A172 (cell line): ENCODE results near the gene MAT2A. TPM values are rescaled to one million over a fixed set of nuclear protein-coding genes. Genes with fewer than 3 reads are reported as not detected.
"Not testable (repeated sequence)": the region's sequence is repeated elsewhere in the genome, so short reads cannot be mapped to it uniquely, and the experiment has no call there.

Source experiments
- DNase-seq: peaks from one replicate; pipeline ENCODE4 v3.0.0-alpha.2; 2015; ENCODE audit warnings: low spot score
- total RNA-seq: library from RNA; depleted of rRNA; stranded (reverse); fragments of >200 nt; shearing (Covaris generic); gene quantifications from 2 replicates; pipeline ENCODE4 v1.2.3, GENCODE V29; 2014

The MAT2A gene
- total RNA-seq, 1 experiment from 2014 or later, result 94.6 TPM

DNA sequence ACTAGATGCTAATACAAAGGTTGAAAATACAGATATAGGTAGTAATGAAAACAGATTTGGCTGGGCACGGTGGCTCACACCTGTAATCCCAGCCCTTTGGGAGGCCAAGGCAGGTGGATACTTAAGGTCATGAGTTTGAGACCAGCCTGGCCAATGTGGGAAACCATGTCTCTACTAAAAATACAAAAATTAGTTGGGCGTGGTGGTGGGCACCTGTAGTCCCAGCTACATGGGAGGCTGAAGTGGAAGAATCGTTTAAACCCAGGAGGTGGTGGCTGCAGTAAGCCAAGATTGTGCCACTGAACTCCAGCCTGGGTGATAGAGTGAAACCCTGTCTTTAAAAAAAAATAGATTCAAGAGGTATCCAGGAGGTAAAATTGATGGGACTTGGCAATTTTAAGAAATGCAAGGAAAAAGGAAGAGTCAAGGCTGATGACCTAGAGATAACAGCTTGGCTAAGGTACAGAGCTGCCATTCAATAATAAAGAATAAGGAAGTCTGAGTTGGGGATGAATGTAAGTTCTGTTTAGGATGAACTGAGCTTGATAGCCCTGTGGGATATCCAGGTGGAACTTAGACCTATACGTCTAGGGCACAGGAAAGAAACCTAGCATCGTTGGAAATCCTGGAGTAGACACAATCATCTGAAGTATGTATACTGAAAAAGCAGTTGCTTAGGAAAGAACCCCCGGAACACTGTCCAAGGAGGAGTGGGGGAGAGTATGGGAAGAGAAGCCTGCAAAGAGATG, 9.1 kb downstream of the MAT2A start:
- no peak for DNase-seq

DNA sequence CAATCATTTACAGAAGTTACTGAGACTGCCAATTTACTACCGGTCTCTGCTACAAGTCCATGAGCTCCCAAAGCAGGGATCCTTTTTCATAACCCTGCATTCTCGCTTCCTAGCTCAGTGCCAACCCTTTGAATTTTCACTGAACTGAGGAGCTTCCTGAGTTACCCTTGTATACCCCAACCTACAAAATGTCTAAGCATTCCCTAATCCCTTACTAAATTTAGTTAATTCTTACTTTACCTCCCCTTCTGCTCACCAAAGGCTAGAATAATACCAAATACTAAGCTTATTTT, 9.6 kb downstream of the MAT2A start:
- no peak for DNase-seq

DNA sequence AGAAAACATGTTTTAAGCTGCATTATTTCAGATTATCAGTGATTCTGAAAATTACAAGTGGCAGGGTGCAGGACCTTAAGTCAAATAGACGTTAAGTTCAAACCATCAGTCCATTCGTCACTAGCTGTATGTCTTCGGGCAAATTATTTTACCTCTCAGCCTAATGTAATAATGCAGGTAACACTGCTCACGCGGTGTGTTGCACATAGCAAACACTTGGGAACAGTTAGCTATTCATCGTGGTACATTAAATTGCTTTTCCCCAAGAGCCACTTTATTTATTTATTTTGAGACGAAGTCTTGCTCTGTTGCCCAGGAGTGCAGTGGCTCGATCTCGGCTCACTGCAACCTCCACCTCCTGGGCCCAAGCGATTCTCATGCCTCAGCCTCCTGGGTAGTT, 10.1 kb downstream of the MAT2A start:
- no peak for DNase-seq

DNA sequence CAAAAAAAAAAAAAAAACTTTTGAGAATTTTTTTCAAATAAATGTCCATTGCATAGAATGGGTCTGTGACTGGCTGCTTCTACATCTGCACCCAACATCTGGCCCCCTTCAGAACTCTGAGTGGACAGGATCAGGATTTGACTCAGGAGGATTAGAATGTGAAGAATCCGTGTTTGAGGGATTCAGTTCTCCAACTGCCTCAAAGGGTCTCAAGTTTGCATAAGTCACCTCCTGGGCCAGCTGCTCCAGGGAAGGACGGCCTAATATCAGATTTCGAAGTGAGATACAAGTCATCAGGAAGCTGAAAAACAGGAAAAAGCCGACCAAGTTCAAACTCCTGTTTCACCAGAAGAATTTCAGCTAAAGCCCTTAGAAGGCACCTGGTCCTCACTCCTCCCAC, 10.9 kb downstream of the MAT2A start:
- peak; percentile 72 for DNase-seq

DNA sequence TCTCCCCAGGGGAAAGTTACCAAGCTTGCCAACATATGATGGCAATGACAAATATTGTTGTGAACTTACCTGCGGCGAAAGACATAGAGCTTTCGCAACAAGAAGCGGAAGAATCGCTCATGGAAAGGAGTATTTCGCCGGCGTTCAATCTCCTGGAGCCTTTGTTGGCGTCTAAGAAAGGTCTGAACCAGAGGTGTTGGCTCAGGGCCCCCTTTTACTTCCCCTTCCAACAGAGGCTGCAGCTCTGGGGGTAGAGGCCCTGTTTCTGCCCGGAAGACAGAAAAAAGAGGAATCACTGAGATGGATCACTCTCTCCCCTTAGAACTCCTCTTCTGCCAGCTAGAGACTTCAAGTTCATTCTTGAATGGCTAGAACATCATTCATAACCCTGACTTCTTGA, 11.5 kb downstream of the MAT2A start:
- DNase-seq, result no peak

DNA sequence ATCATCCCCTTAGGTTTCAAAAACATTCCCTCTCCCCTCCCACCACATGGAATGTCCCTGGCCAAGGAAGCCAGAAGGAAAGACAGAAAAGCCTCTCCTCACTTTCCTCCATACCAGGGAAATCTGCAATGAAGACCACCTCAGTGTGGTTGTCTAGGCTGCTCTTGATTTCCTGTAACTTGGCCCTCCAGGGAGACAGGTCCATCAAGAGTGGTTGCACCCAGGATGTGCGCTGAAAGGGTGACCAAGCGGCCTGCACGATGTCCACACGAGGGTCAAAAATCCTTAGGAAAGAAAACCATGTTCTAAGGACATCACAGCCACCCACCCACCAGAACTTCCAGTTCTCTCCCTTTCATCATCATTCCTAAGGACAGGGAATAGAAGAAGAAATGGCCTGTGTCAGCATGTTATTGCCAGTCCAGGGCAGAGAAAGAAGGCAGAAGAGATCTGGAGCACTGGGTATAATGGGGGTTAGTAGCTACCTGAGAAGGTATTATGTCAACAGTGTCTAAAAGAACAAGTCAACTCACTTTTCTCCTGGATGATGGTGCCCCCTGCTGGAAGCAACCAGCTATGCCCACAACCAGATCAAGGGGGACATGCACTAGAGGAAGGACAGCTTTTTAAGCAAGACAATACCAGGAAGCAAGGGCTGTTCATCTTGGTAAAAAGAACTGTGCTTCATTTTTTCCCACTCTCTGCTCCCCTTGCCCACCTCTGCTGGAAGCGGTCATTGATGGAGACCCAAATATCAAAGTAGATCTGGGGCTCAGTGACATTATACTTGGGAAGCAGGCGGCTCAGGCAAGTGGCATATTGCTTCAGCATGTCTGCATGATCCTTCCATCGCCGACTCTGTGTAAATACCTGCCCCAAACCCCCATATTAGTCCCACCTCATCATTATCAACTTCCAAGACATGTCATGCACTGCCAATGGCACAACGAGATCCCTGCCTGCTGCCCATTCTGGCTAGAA, 13.0 kb downstream of the MAT2A start:
- DNase-seq, result peak; percentile 83

DNA sequence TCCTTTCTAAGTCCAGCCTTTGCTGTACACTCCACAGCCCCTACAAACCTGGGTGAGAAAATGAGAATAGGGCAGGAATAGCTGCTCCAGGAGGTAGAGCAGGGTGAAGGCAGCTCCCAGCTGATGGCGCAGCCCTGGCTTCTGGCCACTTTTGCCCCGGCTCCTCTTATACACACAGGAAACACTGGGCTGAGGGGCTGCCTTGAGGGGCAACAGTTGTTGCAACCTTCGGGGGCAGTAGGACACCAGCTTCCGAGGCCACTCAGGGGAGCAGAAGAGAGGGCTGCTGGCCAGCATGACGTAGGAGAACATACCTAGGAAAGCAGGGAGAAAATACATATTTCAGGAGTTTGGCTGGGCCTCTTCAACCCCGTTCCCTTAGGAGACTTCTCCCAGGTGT, 14.2 kb downstream of the MAT2A start:
- no peak for DNase-seq

DNA sequence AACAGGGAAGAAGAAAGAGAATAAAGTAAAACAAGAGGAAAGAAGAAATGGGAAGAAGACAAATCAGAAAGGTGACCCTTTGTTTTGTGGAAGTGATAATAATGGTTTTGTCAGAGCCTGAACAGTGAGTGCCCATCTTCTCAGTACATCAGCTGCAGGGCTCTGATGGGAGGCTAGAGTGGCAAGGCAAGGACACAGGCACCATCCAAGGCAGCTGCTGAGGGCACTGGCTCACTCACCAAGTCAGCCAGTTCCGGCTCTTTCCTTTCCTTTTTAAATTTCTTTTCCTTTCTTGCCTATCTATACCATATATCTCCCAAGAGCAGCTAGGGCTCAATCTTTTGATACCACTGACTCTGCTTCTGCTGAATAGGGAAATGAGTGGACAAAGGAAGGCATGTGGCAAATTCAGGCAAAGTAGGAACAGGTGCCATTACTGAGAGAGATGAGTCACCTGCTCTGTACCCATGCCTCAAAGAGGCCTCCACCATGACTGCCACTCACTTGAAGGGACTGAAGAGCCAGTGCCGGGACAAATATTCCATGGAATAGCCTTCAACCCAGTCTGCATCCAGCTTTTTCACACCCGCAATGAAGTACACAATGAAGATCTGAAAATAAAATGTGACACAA, 16.1 kb downstream of the MAT2A start:
- no peak for DNase-seq

DNA sequence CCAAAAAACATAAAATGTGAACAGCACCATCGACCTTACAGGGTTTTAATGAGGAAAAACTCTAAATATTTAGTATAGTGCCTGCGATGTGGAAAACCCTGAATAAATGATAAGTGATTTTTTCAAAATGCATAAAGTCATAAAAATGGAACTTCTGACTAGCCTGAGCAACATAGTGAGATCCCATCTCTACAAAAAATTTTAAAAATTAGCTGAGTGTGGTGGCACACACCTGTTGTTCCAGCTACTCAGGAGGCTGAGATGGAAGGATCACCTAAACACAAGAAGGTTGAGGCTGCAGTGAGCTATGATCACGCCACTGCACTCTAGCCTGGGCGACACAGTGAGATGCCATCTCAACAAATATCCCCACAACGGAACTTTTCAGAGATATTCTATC, 18.2 kb downstream of the MAT2A start:
- no peak for DNase-seq

DNA sequence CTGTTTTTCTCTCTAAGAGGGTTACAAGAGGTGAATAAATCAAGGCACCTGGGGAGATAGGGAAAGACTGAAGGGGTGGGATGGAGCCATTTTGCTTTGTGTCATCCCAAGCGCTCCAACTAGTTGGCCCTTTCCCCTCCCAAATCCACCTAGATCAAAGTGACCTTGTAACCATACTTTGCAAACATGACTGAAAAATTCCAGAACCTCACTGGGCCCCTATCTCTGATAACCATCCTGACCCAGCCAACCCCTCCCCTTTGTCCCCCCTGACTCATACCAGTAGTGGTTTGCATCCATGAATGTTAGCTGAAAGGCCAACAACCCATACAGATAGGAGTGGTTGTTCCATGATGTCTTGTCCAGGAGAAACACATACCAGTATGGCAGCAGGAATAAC, 19.2 kb downstream of the MAT2A start:
- DNase-seq, result no peak

DNA sequence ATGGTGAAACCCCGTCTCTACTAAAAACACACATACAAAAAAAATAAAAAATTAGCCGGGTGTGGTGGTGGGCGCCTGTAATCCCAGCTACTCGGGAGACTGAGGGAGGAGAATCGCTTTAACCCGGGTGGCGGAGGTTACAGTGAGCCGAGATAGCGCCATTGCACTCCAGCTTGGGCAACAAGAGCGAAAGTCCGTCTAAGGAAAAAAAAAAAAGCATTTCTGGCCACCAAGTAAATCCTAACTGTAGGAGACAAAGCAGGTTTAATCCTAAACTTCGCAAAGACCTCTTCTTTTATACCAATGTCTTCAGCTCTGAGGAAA, 21.4 kb downstream of the MAT2A start:
- DNase-seq, result not testable (repeated sequence)

DNA sequence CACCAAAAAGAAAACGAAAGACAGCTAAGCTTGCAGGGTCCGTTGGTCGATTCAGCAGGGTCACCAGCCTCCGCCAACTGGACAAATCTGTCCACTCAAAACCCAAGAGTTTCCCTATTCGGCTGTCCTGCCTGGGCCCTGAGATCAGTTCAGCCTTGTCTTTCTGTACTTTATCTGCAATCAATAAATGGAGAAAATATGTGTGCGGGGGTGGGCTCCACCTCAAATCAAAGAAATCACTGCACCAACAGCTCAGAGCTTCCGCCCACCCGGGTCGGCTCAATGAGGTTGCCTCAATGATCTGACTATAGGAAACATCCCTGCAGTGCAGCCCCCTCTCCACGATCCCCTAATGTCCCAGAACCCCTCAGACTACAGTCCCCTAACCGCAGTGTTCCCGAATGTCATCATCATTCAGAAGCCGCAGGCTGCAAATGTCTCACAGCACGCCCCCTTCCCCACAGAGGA, 21.9 kb downstream of the MAT2A start:
- no peak for DNase-seq

DNA sequence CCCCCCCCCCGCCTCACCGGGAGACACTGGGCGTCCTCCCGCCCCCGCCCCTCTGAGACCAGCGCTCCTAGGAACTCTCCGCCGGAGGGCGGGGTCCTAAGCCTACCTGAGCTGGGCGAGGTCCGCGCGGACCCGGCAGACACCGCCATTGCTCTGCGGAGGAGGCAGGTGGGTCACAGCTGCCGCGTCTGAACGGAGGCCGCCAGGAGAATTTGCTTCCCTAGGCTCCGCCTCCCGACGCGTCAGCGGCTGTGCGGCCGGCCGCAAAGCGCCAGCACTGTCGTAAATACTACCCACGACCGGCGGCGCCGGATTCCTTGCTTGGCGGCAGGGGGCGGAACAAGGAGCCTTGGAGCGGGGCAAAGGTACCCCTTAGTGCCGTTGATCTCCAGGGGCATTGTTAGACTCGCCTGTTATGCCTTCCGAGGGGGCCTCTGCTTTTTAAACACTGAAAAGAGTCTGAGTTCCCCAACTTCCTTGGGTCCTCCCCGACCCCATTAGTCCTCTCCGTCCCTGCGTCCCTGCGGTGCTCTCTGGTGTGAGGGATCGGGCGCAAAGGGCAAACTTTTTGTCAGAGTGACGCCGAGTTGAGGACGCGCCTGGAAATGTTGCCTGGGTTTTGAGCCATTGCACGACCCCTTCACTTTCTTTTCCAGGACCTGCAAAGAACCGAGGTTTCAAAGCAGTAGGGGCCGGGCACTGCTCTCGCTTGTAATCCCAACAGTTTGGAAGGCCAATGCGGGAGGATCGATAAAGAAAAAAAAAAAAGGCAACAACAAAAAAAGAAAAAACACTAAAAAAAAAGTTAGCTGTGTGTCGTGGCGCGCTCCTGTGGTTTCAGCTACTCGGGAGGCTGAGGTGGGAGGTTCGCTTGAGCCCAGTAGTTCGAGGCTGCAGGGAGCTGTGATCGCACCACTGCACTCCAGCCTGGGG, 22.6 kb downstream of the MAT2A start, which contains the start of gene GGCX:
TSS of gene GGCX (minus strand) at position 214 of the 933 bp plus-strand sequence. CDS start at position 149, 65 bp downstream.
- DNase-seq, result peak; percentile 88

DNA sequence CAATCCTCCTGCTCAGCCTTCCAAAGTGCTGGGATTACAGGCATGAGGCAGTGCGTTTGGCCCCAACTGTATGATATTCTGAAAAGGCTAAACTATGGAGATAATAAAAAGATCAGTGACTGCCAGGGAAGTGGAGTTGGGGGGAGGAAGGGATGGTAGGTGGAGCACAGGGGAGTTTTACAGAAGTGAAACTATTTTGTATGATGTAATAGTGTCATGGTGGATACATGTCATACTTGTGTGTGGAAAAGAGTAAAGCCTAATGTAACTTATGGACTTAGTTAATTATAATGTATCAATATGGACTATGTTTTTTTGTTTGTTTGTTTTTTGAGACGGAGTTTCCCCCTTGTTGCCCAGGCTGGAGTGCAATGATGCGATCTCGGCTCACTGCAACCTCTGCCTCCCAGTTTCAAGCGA, 25.2 kb downstream of the MAT2A start:
- no peak for DNase-seq

DNA sequence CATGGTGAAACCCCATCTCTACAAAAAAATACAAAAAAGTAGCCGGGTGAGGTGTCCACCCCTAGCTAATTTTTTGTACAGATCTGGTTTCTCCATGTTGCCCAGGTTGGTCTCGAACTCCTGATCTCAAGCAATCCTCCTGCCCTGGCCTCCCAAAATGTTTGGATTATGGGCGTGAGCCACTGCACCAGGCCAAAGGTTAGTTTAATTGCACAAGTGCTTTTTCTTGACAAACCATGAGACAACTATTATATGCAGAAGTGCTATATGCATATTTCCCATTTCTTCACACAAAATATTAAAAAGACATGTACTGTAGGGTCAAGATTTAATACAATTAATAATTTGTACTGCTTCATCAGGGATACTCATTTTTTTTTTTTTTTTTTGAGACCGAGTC, 27.3 kb downstream of the MAT2A start:
- DNase-seq, result no peak

DNA sequence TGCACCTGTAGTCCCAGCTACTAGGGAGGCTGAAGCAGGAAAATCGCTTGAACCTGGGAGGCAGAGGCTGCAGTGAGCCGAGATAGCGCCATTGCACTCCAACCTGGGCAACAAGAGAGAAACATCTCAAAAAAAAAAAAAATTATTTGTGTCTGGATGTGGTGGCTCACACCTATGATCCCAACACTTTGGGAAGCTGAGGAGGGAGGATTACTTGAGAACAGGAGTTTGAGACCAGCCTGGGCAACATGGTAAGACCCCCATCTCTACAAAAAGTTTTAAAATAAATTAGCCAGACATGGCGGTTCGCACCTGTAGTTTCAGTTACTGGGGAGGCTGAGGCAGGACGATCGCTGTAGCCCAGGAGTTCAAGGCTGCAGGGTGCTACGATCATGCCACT, 36.8 kb downstream of the MAT2A start:
- DNase-seq, result no peak

DNA sequence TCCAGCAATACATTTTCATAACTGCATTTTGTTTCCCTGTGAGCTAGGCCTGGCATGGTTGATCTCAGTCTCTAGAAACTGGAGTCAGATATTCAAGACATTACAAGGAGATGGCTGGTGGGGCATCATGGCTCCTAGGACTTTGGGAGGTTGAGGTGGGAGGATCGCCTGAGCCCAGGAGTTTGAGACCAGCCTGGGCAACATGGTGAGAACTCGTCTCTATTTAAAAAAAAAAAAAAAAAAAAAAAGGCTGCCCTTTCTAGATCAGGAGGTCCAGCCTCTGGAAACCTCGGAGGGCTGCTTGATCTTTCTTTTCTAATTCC, 38.1 kb downstream of the MAT2A start:
- no peak for DNase-seq

DNA sequence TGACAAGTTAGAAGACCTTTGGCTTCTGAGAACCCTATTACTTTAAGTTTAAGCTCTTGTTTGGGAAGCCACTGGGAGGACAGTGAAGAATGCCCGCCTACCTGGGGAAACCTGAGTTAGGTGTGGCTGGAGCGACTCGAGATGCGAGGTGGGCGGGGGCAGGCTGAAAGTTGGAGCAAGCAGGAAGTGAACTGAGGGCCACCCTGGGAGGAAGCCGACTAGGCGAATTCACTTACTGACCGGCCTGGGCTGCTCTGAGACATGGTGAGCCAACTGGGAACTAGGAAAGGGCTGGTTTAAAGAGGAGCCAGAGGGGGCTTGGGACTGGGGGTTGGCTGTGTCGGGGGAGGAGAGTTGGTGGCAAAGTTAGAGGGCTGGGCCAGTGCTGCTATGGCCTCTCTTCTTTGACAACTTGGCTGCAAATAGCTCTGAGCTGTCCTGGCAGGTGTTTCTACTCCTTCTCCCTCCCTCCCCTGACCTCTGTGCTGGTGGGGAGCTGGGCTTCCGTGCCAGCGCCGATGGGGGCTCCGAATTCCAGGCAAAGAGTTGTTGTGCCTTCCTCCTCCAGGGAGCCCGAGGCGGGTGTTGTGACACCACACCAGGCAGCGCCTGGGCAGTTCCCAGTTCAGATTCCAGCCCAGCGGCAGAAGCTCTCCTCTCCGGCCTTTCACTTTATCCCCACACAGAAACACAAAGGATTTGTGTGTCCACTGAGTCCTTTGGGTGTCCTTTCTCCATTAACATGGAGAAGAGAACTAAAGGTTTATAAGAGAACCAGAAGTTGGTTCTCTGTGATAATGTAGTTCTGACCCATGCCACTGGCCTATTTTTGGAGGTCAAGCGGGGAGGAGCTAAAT, 38.6 kb downstream of the MAT2A start, which contains the start of gene VAMP8:
TSS of gene VAMP8 (plus strand) at position 201 of the 857 bp plus-strand sequence. CDS start at position 262, 61 bp downstream.
- DNase-seq, result no peak

DNA sequence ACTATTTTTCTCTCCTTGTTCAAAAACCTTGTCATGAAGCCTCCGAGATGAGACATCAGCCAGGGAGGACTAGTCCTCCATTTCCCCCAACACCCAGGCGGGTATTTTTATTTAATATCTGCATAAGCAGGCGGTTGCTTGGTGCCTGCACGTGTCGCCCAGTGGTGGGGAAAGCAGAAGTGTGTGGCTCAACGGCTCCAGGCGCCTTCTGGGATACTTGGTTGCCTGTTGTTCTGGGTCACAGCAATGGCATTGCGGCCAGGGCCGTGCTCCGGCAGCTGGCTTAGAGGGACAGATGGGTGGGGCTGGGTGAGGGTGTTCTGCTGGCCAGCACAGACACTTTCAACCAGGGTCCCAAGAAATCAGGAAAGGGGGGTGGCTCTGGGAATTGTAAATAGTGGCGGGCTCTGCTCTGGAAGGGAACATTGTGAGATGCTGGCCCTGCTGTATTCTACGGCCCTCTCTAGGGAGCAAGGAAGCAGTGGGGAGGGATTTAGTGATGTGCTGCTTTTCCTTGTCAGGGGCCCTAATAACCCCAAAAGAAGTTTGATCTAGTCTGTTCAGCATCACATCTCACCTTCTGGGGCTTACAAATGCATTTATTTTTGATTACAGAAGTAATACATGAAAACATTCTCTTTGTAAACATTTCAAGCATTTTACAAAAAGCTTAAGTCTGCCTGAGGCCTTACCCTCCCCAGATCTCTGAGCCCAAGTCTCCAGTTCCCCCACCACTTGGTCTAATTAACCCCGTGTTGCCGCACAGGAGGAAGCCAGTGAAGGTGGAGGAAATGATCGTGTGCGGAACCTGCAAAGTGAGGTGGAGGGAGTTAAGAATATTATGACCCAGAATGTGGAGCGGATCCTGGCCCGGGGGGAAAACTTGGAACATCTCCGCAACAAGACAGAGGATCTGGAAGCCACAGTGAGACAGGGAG, 39.5 kb downstream of the MAT2A start:
- no peak for DNase-seq
